HCT116 (cell line): ENCODE measurements around the gene LMAN1L. TPM values are rescaled to one million over a fixed set of nuclear protein-coding genes. Genes with fewer than 3 reads are reported as not detected.

Experiments used
- ATAC-seq: fragments of 200-7000 bp; cut with Tn5 transposase; 2 replicates; pipeline ENCODE4 v1.9.1; 2020; ENCODE audit warnings: mild to moderate bottlenecking, moderate library complexity
- BruUV-seq: library from RNA; stranded (reverse); fragments of 400-500 nt; replicated peaks from 2 replicates; lab custom pipeline; 2021; lab: Mats Ljungman, UMichigan
- CTCF ChIA-PET: fragments of 300-600 bp; sonication (Branson Sonifier 250); formaldehyde crosslinking; loops from one replicate; lab custom pipeline; 2021; ENCODE audit warnings: antibody characterized with exemption; lab: Charles Lee
- POLR2A ChIA-PET: fragments of 300-600, 350-600 bp; sonication (Branson Sonifier 250); formaldehyde crosslinking; loops from one replicate; lab custom pipeline; 2021; ENCODE audit warnings: antibody characterized with exemption; lab: Charles Lee
- RAD21 ChIA-PET, 2 experiments: fragments of 300-600 bp; sonication (Branson Sonifier 250); formaldehyde crosslinking; loops; one replicate each; lab custom pipeline; 2023; ENCODE audit warnings: low total read pairs in 2 of 2; ENCODE audit not compliant: uncharacterized antibody in 2 of 2, unreplicated experiment in 2 of 2, low non-redundant PET in 1 of 2; lab: Charles Lee
- DNase-seq: peaks from one replicate; pipeline ENCODE4 v3.0.0-alpha.2; 2010; ENCODE audit warnings: low read depth, low spot score
- H2AFZ ChIP-seq: fragments of 200-600 bp; shearing (Covaris generic), sonication (generic); 2 replicates; pipeline ENCODE4 v1.6.1; 2017; ENCODE audit warnings: low read depth, mixed run types, mixed read lengths, antibody characterized with exemption, low read length; ENCODE audit not compliant: poor library complexity, severe bottlenecking
- H3K27ac ChIP-seq: 2 replicates; pipeline ENCODE4 v1.5.1; 2012; ENCODE audit warnings: low read depth, low read length
- H3K27me3 ChIP-seq: fragments of 200-600 bp; sonication (generic); 2 replicates; pipeline ENCODE4 v1.6.1; 2016; ENCODE audit warnings: mixed run types, low read length, mixed read lengths; ENCODE audit not compliant: insufficient read depth
- H3K36me3 ChIP-seq, 2 experiments: fragments of 200-500 bp in 1 of 2; fragments of 200-600 bp in 1 of 2; sonication (Bioruptor generic) in 1 of 2; sonication (generic) in 1 of 2; 2 replicates each; pipeline versions ENCODE4 v1.5.1 to v1.6.1; 2014 to 2016; ENCODE audit warnings: low read length in 2 of 2, inconsistent platforms in 1 of 2, mixed read lengths in 1 of 2, mixed run types in 1 of 2; ENCODE audit not compliant: insufficient read depth in 2 of 2, control insufficient read depth in 1 of 2
- H3K4me1 ChIP-seq, 2 experiments: fragments of 200-600 bp in 1 of 2; sonication (generic) in 1 of 2; 2 replicates each; pipeline versions ENCODE4 v1.5.1 to v1.6.1; 2012 to 2017; ENCODE audit warnings: low read length in 2 of 2, inconsistent platforms in 1 of 2, mild to moderate bottlenecking in 1 of 2, mixed read lengths in 1 of 2, mixed run types in 1 of 2, moderate library complexity in 1 of 2; ENCODE audit not compliant: insufficient read depth in 2 of 2, control insufficient read depth in 1 of 2
- H3K4me2 ChIP-seq: fragments of 200-600 bp; sonication (generic); 2 replicates; pipeline ENCODE4 v1.6.1; 2017; ENCODE audit warnings: mixed run types, low read length, mixed read lengths
- H3K4me3 ChIP-seq, 2 experiments: fragments of 200-600 bp in 1 of 2; sonication (generic) in 1 of 2; replicated peaks in 1 of 2; 2 replicates each; pipeline ENCODE4 v1.5.1; 2011 to 2016; ENCODE audit warnings: low read length in 2 of 2, control low read depth in 1 of 2, low read depth in 1 of 2, mild to moderate bottlenecking in 1 of 2, mixed read lengths in 1 of 2, mixed run types in 1 of 2
- H3K79me2 ChIP-seq: fragments of 200-600 bp; sonication (generic); 2 replicates; pipeline ENCODE4 v1.6.1; 2017; ENCODE audit warnings: mild to moderate bottlenecking, mixed run types, low read length, moderate library complexity, mixed read lengths; ENCODE audit not compliant: insufficient read depth
- H3K9ac ChIP-seq: fragments of 200-600 bp; sonication (generic); 2 replicates; pipeline ENCODE4 v1.6.1; 2016; ENCODE audit warnings: low read length, mixed read lengths
- H3K9me2 ChIP-seq: fragments of 200-600 bp; sonication (generic), shearing (Covaris generic); 2 replicates; pipeline ENCODE4 v1.6.1; 2017; ENCODE audit warnings: mixed run types, mild to moderate bottlenecking, moderate library complexity; ENCODE audit not compliant: insufficient read depth
- H3K9me3 ChIP-seq, 2 experiments: fragments of 200-500 bp in 1 of 2; fragments of 200-600 bp in 1 of 2; sonication (Bioruptor generic) in 1 of 2; sonication (generic) in 1 of 2; 2 replicates each; pipeline ENCODE4 v1.6.1; 2014 to 2017; ENCODE audit warnings: low read length in 2 of 2, mixed read lengths in 2 of 2, inconsistent platforms in 1 of 2, low read depth in 1 of 2, mild to moderate bottlenecking in 1 of 2, mixed run types in 1 of 2, moderate library complexity in 1 of 2; ENCODE audit not compliant: control insufficient read depth in 1 of 2, insufficient read depth in 1 of 2
- H4K20me1 ChIP-seq: fragments of 200-600 bp; sonication (generic), shearing (Covaris generic); 2 replicates; pipeline ENCODE4 v1.6.1; 2017; ENCODE audit warnings: mixed run types, mild to moderate bottlenecking, moderate library complexity; ENCODE audit not compliant: insufficient read depth
- ATF3 ChIP-seq: IDR thresholded peaks from 2 replicates; pipeline ENCODE4 v1.6.1; 2012
- CEBPB ChIP-seq: IDR thresholded peaks from 2 replicates; pipeline ENCODE4 v1.6.1; 2012; ENCODE audit warnings: low read depth
- EGR1 ChIP-seq: IDR thresholded peaks from 2 replicates; pipeline ENCODE4 v1.6.1; 2012; ENCODE audit warnings: low read depth
- EZH2 ChIP-seq: fragments of 200-600 bp; sonication (generic); IDR thresholded peaks from 2 replicates; pipeline ENCODE4 v1.6.1; 2017; ENCODE audit warnings: antibody characterized with exemption, mixed run types
- EZH2phosphoT487 ChIP-seq: fragments of 200-600 bp; IDR thresholded peaks from 2 replicates; pipeline ENCODE4 v1.6.1; 2018; ENCODE audit warnings: antibody characterized with exemption, borderline replicate concordance
- FOSL1 ChIP-seq: IDR thresholded peaks from 2 replicates; pipeline ENCODE4 v1.6.1; 2012; ENCODE audit warnings: low read depth
- JUND ChIP-seq: IDR thresholded peaks from 2 replicates; pipeline ENCODE4 v1.6.1; 2012
- POLR2A ChIP-seq: IDR thresholded peaks from 2 replicates; pipeline ENCODE4 v1.7.0; 2011; ENCODE audit warnings: borderline replicate concordance; ENCODE audit not compliant: insufficient read depth, insufficient read length; ENCODE audit errors: extremely low read depth
- POLR2AphosphoS5 ChIP-seq: IDR thresholded peaks from 2 replicates; pipeline ENCODE4 v1.6.1; 2011; ENCODE audit warnings: mild to moderate bottlenecking, low read depth, low read length, moderate library complexity
- RAD21 ChIP-seq: IDR thresholded peaks from 2 replicates; pipeline ENCODE4 v1.6.1; 2012; ENCODE audit warnings: low read depth, mild to moderate bottlenecking
- SIN3A ChIP-seq: IDR thresholded peaks from 2 replicates; pipeline ENCODE4 v1.6.1; 2012; ENCODE audit warnings: low read depth
- SRF ChIP-seq: IDR thresholded peaks from 2 replicates; pipeline ENCODE4 v1.6.1; 2012; ENCODE audit warnings: low read depth
- TCF7L2 ChIP-seq: IDR thresholded peaks from 2 replicates; pipeline ENCODE4 v1.7.0; 2011; ENCODE audit warnings: borderline replicate concordance, inconsistent platforms; ENCODE audit not compliant: insufficient read depth, insufficient read length; ENCODE audit errors: extremely low read depth
- YY1 ChIP-seq: IDR thresholded peaks from 2 replicates; pipeline ENCODE4 v1.6.1; 2011; ENCODE audit warnings: low read length, low read depth, moderate library complexity, mild to moderate bottlenecking; ENCODE audit not compliant: insufficient replicate concordance; ENCODE audit errors: extremely low read depth
- ZFX ChIP-seq: fragments of 450-650 bp; IDR thresholded peaks from 2 replicates; pipeline ENCODE4 v1.6.1; 2017
- ZNF274 ChIP-seq: fragments of 200-500 bp; sonication (Bioruptor generic); IDR thresholded peaks from 2 replicates; pipeline ENCODE4 v1.6.1; 2014; ENCODE audit warnings: mild to moderate bottlenecking, low read depth, low read length, inconsistent platforms
- intact Hi-C: fragments of 100-400 bp; cut with micrococcal nuclease; formaldehyde crosslinking; loops from 2 replicates; pipeline ENCODE4 v1.10.0; 2022
- total RNA-seq: library from RNA; stranded (reverse); gene quantifications from one replicate; pipeline ENCODE4 v1.2.1, GENCODE V29; 2021; ENCODE audit not compliant: unreplicated experiment
- TF ChIP-seq, protein P1 (sequence below): IDR thresholded peaks from 2 replicates; pipeline ENCODE4 v1.6.1; 2012; ENCODE audit warnings: low read depth
- TF ChIP-seq, protein P2 (sequence below), 3 experiments: fragments of 200-600 bp in 1 of 3; sonication (generic) in 1 of 3; IDR thresholded peaks in 2 of 3; conservative IDR thresholded peaks in 1 of 3; 2 replicates each; pipeline ENCODE4 v1.5.1; 2012 to 2017; ENCODE audit warnings: low read depth in 2 of 3, low read length in 2 of 3, antibody characterized with exemption in 1 of 3, borderline replicate concordance in 1 of 3, control low read depth in 1 of 3, mild to moderate bottlenecking in 1 of 3, mixed read lengths in 1 of 3, mixed run types in 1 of 3, moderate library complexity in 1 of 3; ENCODE audit not compliant: insufficient read depth in 1 of 3
- TF ChIP-seq, protein P3 (sequence below): IDR thresholded peaks from 2 replicates; pipeline ENCODE4 v1.6.1; 2011; ENCODE audit warnings: mild to moderate bottlenecking, low read length, moderate library complexity; ENCODE audit not compliant: insufficient replicate concordance; ENCODE audit errors: extremely low read depth

LMAN1L gene
- total RNA-seq, 1 experiment from 2014 or later: 0.17 TPM

DNA sequence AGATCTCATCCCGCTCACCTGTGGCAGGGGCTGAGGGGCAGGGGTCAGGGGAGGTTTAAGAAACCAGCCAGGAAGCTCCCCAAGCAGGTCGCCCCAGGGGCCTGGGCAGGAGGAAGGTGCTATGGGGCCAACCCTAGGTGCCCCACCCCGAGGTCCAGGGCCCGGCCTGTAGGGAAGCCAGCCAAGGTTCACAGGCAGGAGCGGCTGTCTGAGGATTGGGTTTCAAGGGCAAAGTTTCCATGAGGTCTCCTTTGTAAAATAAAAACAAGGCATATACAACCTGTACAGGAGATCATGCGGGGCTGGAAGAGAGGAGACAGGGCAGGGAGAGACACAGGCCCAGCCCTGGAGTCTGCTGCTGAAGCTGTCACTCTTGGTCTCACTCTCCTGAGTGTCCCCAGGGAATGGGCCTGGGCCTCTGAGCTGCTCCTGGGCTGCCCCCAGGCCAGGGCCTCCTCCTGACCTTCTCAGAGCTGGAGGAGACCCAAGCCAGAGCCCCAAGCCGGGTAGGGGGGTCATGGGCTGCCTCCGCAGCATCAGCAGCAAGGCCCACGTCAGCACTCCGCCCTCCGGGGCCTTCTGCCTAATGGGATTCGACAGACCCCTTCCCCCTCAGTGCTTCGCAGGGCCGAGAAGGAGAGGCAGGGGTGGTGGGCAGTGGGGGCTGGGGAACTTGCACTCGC is 19.3 kb downstream of the LMAN1L start:
- Histone ChIP-seq H4K20me1 (no peaks in the 10 kb centered on the region), H3K4me2 (no peak overlapping the region), H3K27ac (no peak overlapping the region), H3K9ac (no peak overlapping the region), H2AFZ (no peak overlapping the region), H3K4me1 (peaks cover 0 to 9% of the 10 kb centered on the region in 2 experiments; a peak in 2 of 4 replicates), H3K9me3 (no peaks in the 10 kb centered on the region), H3K27me3 (peaks cover 19% of the 10 kb centered on the region; the same call in 1 of the 2 replicates), H3K9me2 (no peaks in the 10 kb centered on the region), H3K4me3 (no peak overlapping the region), H3K79me2 (no peaks in the 10 kb centered on the region), H3K36me3 (no peaks in the 10 kb centered on the region)
- POLR2A ChIA-PET: no interaction called here
- DNase-seq (no peak), ATAC-seq (no peak)
- RAD21 ChIA-PET: no interaction called here
- intact Hi-C loops: no loop called here
- BruUV-seq: no TSS peak
- TF ChIP-seq EZH2 (no peak), EZH2phosphoT487 (no peak), EGR1 (no peak), SRF (no peak), YY1 (no peak), RAD21 (no peak), TCF7L2 (no peak), SIN3A (no peak), ZNF274 (no peak), CEBPB (no peak), ATF3 (no peak), JUND (no peak), POLR2A (no peak), FOSL1 (no peak), POLR2AphosphoS5 (no peak), ZFX (no peak)
- TF ChIP-seq, protein P1, sequence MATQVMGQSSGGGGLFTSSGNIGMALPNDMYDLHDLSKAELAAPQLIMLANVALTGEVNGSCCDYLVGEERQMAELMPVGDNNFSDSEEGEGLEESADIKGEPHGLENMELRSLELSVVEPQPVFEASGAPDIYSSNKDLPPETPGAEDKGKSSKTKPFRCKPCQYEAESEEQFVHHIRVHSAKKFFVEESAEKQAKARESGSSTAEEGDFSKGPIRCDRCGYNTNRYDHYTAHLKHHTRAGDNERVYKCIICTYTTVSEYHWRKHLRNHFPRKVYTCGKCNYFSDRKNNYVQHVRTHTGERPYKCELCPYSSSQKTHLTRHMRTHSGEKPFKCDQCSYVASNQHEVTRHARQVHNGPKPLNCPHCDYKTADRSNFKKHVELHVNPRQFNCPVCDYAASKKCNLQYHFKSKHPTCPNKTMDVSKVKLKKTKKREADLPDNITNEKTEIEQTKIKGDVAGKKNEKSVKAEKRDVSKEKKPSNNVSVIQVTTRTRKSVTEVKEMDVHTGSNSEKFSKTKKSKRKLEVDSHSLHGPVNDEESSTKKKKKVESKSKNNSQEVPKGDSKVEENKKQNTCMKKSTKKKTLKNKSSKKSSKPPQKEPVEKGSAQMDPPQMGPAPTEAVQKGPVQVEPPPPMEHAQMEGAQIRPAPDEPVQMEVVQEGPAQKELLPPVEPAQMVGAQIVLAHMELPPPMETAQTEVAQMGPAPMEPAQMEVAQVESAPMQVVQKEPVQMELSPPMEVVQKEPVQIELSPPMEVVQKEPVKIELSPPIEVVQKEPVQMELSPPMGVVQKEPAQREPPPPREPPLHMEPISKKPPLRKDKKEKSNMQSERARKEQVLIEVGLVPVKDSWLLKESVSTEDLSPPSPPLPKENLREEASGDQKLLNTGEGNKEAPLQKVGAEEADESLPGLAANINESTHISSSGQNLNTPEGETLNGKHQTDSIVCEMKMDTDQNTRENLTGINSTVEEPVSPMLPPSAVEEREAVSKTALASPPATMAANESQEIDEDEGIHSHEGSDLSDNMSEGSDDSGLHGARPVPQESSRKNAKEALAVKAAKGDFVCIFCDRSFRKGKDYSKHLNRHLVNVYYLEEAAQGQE: no peak
- TF ChIP-seq, protein P2, sequence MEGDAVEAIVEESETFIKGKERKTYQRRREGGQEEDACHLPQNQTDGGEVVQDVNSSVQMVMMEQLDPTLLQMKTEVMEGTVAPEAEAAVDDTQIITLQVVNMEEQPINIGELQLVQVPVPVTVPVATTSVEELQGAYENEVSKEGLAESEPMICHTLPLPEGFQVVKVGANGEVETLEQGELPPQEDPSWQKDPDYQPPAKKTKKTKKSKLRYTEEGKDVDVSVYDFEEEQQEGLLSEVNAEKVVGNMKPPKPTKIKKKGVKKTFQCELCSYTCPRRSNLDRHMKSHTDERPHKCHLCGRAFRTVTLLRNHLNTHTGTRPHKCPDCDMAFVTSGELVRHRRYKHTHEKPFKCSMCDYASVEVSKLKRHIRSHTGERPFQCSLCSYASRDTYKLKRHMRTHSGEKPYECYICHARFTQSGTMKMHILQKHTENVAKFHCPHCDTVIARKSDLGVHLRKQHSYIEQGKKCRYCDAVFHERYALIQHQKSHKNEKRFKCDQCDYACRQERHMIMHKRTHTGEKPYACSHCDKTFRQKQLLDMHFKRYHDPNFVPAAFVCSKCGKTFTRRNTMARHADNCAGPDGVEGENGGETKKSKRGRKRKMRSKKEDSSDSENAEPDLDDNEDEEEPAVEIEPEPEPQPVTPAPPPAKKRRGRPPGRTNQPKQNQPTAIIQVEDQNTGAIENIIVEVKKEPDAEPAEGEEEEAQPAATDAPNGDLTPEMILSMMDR (IDR thresholded peaks at IDR 0.05 in 2 of 3, conservative IDR thresholded peaks at IDR 0.05 in 1 of 3; ENCODE audit: borderline replicate concordance in 1 of 3, insufficient read depth in 1 of 3, low read depth in 2 of 3, low read length in 2 of 3): no peak
- TF ChIP-seq, protein P3, sequence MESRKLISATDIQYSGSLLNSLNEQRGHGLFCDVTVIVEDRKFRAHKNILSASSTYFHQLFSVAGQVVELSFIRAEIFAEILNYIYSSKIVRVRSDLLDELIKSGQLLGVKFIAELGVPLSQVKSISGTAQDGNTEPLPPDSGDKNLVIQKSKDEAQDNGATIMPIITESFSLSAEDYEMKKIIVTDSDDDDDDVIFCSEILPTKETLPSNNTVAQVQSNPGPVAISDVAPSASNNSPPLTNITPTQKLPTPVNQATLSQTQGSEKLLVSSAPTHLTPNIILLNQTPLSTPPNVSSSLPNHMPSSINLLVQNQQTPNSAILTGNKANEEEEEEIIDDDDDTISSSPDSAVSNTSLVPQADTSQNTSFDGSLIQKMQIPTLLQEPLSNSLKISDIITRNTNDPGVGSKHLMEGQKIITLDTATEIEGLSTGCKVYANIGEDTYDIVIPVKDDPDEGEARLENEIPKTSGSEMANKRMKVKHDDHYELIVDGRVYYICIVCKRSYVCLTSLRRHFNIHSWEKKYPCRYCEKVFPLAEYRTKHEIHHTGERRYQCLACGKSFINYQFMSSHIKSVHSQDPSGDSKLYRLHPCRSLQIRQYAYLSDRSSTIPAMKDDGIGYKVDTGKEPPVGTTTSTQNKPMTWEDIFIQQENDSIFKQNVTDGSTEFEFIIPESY: no peak
- CTCF ChIA-PET: no interaction called here
